Memory B cell (primary cell): ENCODE data around the gene MKX.

Source experiments
- ATAC-seq: fragments of 150-1000 bp; cut with Tn5 transposase; 2 replicates; pipeline ENCODE4 v1.10.0; 2021; ENCODE audit warnings: low read depth, mild to moderate bottlenecking, moderate library complexity
- DNase-seq, 2 donors: peaks; one replicate each; pipeline ENCODE4 v3.0.0; 2022; ENCODE audit warnings: low spot score in 2 of 2
- H3K27ac Mint-ChIP-seq: one replicate; pipeline ENCODE4 v1.8.0; 2022; ENCODE audit warnings: mild to moderate bottlenecking, moderate library complexity, mixed read lengths
- H3K27me3 Mint-ChIP-seq: one replicate; pipeline ENCODE4 v1.8.0; 2022; ENCODE audit warnings: mixed read lengths
- H3K36me3 Mint-ChIP-seq: one replicate; pipeline ENCODE4 v1.8.0; 2022; ENCODE audit warnings: mild to moderate bottlenecking, mixed read lengths
- H3K4me1 Mint-ChIP-seq: one replicate; pipeline ENCODE4 v1.8.0; 2022; ENCODE audit warnings: mixed read lengths
- H3K4me3 Mint-ChIP-seq: one replicate; pipeline ENCODE4 v1.8.0; 2022; ENCODE audit warnings: mild to moderate bottlenecking, moderate library complexity, mixed read lengths
- H3K9me3 Mint-ChIP-seq: one replicate; pipeline ENCODE4 v1.8.0; 2022; ENCODE audit warnings: mixed read lengths

Gene MKX

GRCh38 chr10:27664461-27664860 lies 81.2 kb downstream of the MKX start:
- no peak for ATAC-seq
- H3K36me3 Mint-ChIP-seq, result no peaks in the 10 kb centered on the region
- no peak overlapping the region for H3K27ac Mint-ChIP-seq
- H3K9me3 Mint-ChIP-seq, result no peaks in the 10 kb centered on the region
- no peaks in the 10 kb centered on the region for H3K4me1 Mint-ChIP-seq
- H3K27me3 Mint-ChIP-seq, result peaks cover 19% of the 10 kb centered on the region
- H3K4me3 Mint-ChIP-seq, result no peak overlapping the region
- DNase-seq, result no peak

DNA sequence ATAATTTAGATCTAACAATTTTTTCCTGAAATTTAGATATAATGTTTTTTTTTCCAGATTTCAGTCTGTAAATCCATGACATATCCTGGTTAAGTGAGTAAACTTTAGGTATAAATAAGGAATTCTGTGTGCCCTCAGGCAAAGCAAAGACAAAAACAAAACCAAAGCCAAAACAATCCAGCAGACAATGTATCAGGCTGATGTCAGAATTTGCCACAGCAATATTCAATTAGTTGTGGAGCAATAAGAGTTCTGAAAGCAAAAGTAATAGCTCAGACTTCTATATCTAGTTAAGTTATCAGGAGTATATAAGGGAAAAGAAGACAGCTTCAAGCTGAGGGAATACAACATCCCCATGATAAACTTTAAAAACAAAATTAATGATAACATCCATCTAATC lies 82.0 kb downstream of the MKX start:
- ATAC-seq, result no peak
- Mint-ChIP-seq H3K36me3 (no peaks in the 10 kb centered on the region), H3K4me1 (no peaks in the 10 kb centered on the region), H3K27ac (no peak overlapping the region), H3K9me3 (no peaks in the 10 kb centered on the region), H3K27me3 (peaks cover 19% of the 10 kb centered on the region), H3K4me3 (no peak overlapping the region)
- no peak for DNase-seq

- no peak overlapping the region for H3K4me3 Mint-ChIP-seq
- no peaks in the 10 kb centered on the region for H3K9me3 Mint-ChIP-seq
- H3K4me1 Mint-ChIP-seq, result no peaks in the 10 kb centered on the region
- no peak for ATAC-seq
- H3K27ac Mint-ChIP-seq, result no peak overlapping the region
- H3K27me3 Mint-ChIP-seq, result peaks cover 19% of the 10 kb centered on the region
- no peaks in the 10 kb centered on the region for H3K36me3 Mint-ChIP-seq
- DNase-seq, result no peak
These were observed 83.9 kb downstream of the MKX start for GRCh38 chr10:27661514-27662286.

DNA sequence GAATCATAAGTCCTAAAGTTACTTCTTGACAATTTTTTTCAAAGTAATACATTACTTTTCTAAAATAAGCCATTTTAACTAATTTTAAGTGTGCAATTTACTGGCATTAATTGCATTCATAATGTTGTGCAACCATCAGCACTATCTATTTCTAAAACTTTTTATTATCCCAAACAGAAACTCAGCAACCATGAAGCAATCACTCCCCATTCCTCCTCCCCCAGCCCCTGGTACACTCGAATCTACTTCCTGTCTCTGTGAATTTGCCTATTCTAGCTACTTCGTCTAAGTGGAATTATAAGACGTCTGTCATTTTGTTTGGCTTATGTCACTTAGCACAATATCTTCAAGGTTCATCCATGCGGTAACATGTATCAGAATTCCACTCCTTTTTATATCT lies 84.9 kb downstream of the MKX start:
- no peaks in the 10 kb centered on the region for H3K36me3 Mint-ChIP-seq
- ATAC-seq, result no peak
- no peak overlapping the region for H3K27ac Mint-ChIP-seq
- H3K4me3 Mint-ChIP-seq, result no peak overlapping the region
- H3K9me3 Mint-ChIP-seq, result no peaks in the 10 kb centered on the region
- no peaks in the 10 kb centered on the region for H3K4me1 Mint-ChIP-seq
- peaks cover 17% of the 10 kb centered on the region for H3K27me3 Mint-ChIP-seq
- DNase-seq, result no peak

- H3K4me3 Mint-ChIP-seq, result no peak overlapping the region
These were observed 85.4 kb downstream of the MKX start for GRCh38 chr10:27660268-27660667.

DNA sequence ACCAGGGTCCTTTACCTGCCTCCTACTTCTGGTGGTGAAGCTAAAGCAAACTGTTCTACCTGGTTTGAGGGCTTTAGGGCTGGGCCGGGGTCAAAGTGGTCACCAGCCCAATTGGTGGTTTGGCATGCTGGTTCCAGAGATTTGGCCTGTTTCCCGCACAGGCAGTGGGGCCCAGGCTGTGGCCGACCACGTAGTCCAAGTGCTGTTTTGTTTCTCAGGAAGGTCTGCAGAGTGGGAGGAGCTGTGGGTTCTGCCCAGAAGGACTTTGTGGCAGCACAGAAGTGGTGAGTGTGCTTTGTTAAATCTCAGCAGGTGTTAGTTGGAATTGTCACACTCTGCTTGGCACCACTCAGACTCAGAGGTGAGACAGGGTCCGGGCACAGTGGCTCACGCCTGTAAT lies 85.8 kb downstream of the MKX start:
- no peak overlapping the region for H3K27ac Mint-ChIP-seq
- no peak overlapping the region for H3K4me3 Mint-ChIP-seq
- no peaks in the 10 kb centered on the region for H3K4me1 Mint-ChIP-seq
- peaks cover 16% of the 10 kb centered on the region for H3K27me3 Mint-ChIP-seq
- ATAC-seq (no peak), DNase-seq (no peak)
- no peaks in the 10 kb centered on the region for H3K36me3 Mint-ChIP-seq
- no peaks in the 10 kb centered on the region for H3K9me3 Mint-ChIP-seq

More at GRCh38 chr10:27660268-27660667, 85.4 kb downstream of the MKX start:
- no peaks in the 10 kb centered on the region for H3K9me3 Mint-ChIP-seq
- no peaks in the 10 kb centered on the region for H3K4me1 Mint-ChIP-seq
- H3K27me3 Mint-ChIP-seq, result peaks cover 15% of the 10 kb centered on the region
- ATAC-seq (no peak), DNase-seq (no peak)
- no peak overlapping the region for H3K27ac Mint-ChIP-seq
- no peaks in the 10 kb centered on the region for H3K36me3 Mint-ChIP-seq

GRCh38 chr10:27658788-27659187 lies 86.8 kb downstream of the MKX start:
- Mint-ChIP-seq H3K27me3 (peaks cover 12% of the 10 kb centered on the region), H3K4me3 (no peak overlapping the region), H3K27ac (no peak overlapping the region), H3K4me1 (no peaks in the 10 kb centered on the region), H3K9me3 (no peaks in the 10 kb centered on the region), H3K36me3 (no peaks in the 10 kb centered on the region)
- DNase-seq (no peak), ATAC-seq (no peak)

DNA sequence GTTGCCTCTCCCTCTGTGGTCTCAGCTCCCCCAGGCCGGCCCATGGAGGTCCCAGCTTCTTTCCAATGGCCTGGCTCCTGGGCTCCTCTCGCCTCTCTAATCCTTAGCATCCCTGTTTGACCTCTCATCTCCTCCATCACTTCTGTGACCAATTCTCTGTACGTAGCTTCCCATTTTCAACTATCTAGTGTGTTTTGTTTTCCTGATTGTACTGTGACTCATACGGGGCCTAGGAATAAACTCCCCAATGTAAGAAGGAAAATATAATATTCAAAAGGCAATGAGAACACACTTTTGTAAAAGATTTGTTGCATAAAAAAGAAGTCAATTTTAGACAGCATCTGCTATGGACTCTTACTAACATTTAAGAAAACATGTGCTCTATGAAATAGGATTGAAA lies 90.3 kb downstream of the MKX start:
- ATAC-seq (no peak), DNase-seq (no peak)
- Mint-ChIP-seq H3K4me3 (no peak overlapping the region), H3K9me3 (no peaks in the 10 kb centered on the region), H3K27me3 (peaks cover 14% of the 10 kb centered on the region), H3K4me1 (no peaks in the 10 kb centered on the region), H3K36me3 (no peaks in the 10 kb centered on the region), H3K27ac (no peak overlapping the region)

DNA sequence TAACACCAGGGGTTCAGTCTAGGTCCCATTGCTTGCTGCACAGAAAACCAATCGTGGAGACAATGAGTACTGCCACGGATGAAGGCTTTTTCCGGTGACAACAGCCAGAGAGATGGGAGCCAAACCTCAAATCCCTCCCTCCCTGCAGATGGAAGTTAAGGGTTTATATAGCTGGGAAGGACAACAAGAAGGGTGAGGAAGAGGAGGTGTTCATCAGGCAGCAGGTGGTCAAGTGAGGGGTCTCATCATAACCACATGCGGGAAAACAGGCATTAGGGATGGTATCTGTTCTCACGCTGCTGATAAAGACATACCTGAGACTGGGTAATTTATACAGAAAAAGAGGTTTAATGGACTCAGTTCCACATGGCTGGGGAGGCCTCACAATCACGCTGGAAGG lies 91.3 kb downstream of the MKX start:
- Mint-ChIP-seq H3K27me3 (peaks cover 16% of the 10 kb centered on the region), H3K9me3 (no peaks in the 10 kb centered on the region), H3K27ac (no peak overlapping the region), H3K4me3 (no peak overlapping the region), H3K36me3 (no peaks in the 10 kb centered on the region), H3K4me1 (no peaks in the 10 kb centered on the region)
- no peak for DNase-seq
- no peak for ATAC-seq

DNA sequence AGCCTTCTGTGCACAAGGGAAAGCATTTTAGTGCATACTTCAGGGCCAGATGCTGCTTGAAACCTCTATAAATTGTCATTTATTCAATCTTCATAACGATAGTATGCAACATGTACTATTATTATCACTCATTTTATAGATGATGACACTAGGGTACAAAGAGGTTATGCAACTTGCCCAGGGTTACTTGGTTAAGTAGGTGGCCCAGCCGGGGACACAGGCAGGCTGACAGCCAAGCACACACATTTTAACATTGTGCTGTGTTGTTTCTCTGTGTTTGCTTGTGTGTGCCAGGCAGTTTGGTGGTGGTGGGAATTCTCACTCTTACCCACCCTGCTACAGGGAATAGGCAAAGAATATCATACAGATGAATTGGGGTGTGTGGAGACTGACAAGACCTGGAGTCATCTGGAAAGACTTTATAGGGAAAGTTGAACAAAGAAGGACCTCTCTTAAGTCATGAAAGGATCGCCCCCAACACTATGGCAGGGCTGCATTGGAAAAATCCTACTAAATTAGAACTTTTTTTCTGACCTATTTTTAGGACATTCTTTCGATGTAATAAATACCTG lies 98.9 kb downstream of the MKX start:
- Mint-ChIP-seq H3K9me3 (peaks cover 3% of the 10 kb centered on the region), H3K4me1 (no peaks in the 10 kb centered on the region), H3K36me3 (no peaks in the 10 kb centered on the region), H3K4me3 (no peak overlapping the region), H3K27ac (no peak overlapping the region), H3K27me3 (peaks cover 7% of the 10 kb centered on the region)
- DNase-seq (no peak), ATAC-seq (no peak)

- Mint-ChIP-seq H3K27ac (no peak overlapping the region), H3K4me3 (no peak overlapping the region), H3K27me3 (peaks cover 7% of the 10 kb centered on the region), H3K9me3 (peaks cover 3% of the 10 kb centered on the region), H3K4me1 (no peaks in the 10 kb centered on the region), H3K36me3 (no peaks in the 10 kb centered on the region)
- no peak for ATAC-seq
- DNase-seq, result no peak
These were observed 99.4 kb downstream of the MKX start for GRCh38 chr10:27646194-27646593.

DNA sequence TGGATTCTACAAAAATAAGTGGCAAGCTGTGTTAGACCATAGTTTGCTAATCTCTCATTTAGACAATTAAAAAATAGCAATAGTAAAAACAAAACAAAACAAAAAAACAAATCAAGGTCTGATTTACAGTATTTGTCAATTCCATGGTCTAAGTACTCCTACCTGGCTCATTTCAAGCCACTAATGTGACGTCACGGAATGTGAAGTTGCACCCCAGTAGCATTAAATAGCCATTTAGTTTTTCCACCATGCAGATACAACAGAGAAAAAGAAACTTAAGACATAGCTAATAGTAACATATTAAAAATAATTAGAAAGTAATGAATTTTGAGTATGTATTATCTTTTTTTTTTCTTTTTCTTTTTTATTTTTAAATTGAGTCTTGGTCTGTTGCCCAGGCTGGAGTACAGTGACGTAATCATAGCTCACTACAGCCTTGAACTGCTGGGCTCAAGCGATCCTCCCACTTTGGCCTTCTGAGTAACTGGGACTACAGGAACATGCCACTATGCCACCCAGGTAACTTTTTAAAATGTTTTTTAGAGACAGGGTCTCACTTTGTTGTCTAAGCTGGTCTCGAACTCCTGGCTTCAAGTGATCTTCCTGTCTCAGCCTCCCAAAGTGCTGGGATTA lies 101.2 kb downstream of the MKX start:
- no peak overlapping the region for H3K27ac Mint-ChIP-seq
- no peaks in the 10 kb centered on the region for H3K4me1 Mint-ChIP-seq
- no peak for DNase-seq

DNA sequence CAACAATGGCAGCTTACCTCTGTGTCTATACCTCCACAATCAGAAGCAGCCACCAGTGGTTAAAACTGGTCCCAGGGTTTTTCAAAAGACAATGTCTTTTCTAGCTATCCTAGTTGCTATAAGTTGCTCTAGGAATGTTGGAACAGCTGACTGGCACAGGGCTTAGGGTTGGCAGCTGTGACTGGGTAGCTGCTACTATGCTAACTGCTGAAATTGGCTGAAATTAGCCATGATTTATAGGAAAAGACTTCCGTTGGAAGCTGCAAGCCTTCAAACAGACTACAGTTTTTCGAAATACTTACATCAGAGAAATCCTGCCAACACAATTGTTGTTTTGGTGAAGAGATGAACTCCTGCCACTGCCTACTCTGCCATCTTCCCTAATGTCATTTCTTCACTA lies 102.3 kb downstream of the MKX start:
- H3K36me3 Mint-ChIP-seq, result no peaks in the 10 kb centered on the region
- no peak overlapping the region for H3K4me3 Mint-ChIP-seq
- H3K4me1 Mint-ChIP-seq, result no peaks in the 10 kb centered on the region
- H3K9me3 Mint-ChIP-seq, result peaks cover 3% of the 10 kb centered on the region
- H3K27me3 Mint-ChIP-seq, result no peaks in the 10 kb centered on the region
- DNase-seq (no peak), ATAC-seq (no peak)
- H3K27ac Mint-ChIP-seq, result no peak overlapping the region

More for the DNA sequence above, 101.2 kb downstream of the MKX start:
- Mint-ChIP-seq H3K9me3 (peaks cover 3% of the 10 kb centered on the region), H3K27me3 (peaks cover under 1% of the 10 kb centered on the region), H3K36me3 (no peaks in the 10 kb centered on the region), H3K4me3 (no peak overlapping the region)
- ATAC-seq, result no peak

DNA sequence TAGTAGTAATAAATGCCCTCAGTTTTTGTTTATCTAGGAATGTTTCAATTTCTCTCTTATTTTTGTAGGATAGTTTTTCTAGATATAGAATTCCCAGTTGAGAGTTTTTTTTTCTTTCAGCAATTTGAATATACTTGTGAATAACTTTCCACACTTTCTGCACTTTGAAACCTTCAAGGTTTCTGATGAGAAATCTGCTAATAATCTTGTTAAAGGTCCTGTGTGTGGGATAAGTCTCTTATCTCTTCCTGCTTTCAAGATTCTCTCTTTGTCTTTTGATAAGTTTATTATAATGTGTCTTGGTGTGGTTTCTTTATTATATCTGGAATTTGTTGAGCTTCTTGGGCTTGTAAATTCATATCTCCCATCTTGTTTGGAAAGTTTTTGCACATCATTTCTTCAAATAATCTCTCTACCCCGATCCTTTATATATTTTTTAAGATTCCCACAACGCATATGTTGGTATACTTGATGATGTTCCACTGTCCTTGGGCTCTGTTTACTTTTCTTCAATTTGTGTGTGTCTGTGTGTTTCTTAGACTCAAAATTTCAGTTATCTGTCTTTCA lies 103.5 kb downstream of the MKX start:
- DNase-seq, result no peak
- Mint-ChIP-seq H3K36me3 (no peaks in the 10 kb centered on the region), H3K27ac (no peak overlapping the region), H3K4me1 (no peaks in the 10 kb centered on the region), H3K4me3 (no peak overlapping the region), H3K9me3 (peaks cover 3% of the 10 kb centered on the region), H3K27me3 (peaks cover 2% of the 10 kb centered on the region)
- no peak for ATAC-seq
